PFSK-1 (cell line): ENCODE results near the gene UEVLD.
A peak's percentile ranks its signal among the peaks of the same experiment; 100 is the strongest.

Source experiments
- FOXP2 ChIP-seq: optimal IDR thresholded peaks from 2 replicates; pipeline ENCODE3; 2011; ENCODE audit warnings: borderline replicate concordance, control low read depth, inconsistent platforms; ENCODE audit not compliant: insufficient read depth; ENCODE audit errors: extremely low read length, extremely low read depth
- POLR2AphosphoS5 ChIP-seq: IDR thresholded peaks from 2 replicates; pipeline ENCODE4 v1.6.1; 2012; ENCODE audit warnings: low read depth, mild to moderate bottlenecking, control low read depth, low read length, moderate library complexity
- SIN3A ChIP-seq: IDR thresholded peaks from 2 replicates; pipeline ENCODE4 v1.6.1; 2012; ENCODE audit warnings: mild to moderate bottlenecking, low read length, moderate library complexity, borderline replicate concordance; ENCODE audit not compliant: insufficient read depth
- TAF1 ChIP-seq: IDR thresholded peaks from 2 replicates; pipeline ENCODE4 v1.6.1; 2012; ENCODE audit warnings: low read length, control low read depth, borderline replicate concordance; ENCODE audit not compliant: insufficient read depth
- TF ChIP-seq, protein P1 (sequence below), 2 experiments: IDR thresholded peaks; 2 replicates each; pipeline versions ENCODE4 v1.6.1 to v1.8.0; 2011 to 2012; ENCODE audit warnings: low read depth in 2 of 2, low read length in 2 of 2, control low read depth in 1 of 2, inconsistent platforms in 1 of 2, mild to moderate bottlenecking in 1 of 2, moderate library complexity in 1 of 2; ENCODE audit not compliant: insufficient read depth in 1 of 2

Gene UEVLD

GRCh38 chr11:18533365-18533764, 55.2 kb downstream of the UEVLD start:
- TF ChIP-seq POLR2AphosphoS5, result no peak
- TF ChIP-seq, protein P1, sequence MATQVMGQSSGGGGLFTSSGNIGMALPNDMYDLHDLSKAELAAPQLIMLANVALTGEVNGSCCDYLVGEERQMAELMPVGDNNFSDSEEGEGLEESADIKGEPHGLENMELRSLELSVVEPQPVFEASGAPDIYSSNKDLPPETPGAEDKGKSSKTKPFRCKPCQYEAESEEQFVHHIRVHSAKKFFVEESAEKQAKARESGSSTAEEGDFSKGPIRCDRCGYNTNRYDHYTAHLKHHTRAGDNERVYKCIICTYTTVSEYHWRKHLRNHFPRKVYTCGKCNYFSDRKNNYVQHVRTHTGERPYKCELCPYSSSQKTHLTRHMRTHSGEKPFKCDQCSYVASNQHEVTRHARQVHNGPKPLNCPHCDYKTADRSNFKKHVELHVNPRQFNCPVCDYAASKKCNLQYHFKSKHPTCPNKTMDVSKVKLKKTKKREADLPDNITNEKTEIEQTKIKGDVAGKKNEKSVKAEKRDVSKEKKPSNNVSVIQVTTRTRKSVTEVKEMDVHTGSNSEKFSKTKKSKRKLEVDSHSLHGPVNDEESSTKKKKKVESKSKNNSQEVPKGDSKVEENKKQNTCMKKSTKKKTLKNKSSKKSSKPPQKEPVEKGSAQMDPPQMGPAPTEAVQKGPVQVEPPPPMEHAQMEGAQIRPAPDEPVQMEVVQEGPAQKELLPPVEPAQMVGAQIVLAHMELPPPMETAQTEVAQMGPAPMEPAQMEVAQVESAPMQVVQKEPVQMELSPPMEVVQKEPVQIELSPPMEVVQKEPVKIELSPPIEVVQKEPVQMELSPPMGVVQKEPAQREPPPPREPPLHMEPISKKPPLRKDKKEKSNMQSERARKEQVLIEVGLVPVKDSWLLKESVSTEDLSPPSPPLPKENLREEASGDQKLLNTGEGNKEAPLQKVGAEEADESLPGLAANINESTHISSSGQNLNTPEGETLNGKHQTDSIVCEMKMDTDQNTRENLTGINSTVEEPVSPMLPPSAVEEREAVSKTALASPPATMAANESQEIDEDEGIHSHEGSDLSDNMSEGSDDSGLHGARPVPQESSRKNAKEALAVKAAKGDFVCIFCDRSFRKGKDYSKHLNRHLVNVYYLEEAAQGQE (IDR thresholded peaks at IDR 0.05; ENCODE audit: insufficient read depth in 1 of 2, low read depth in 2 of 2, low read length in 2 of 2), result no peak
- TF ChIP-seq TAF1, result no peak
- no peak for TF ChIP-seq SIN3A
- no peak for TF ChIP-seq FOXP2

- TF ChIP-seq, protein P1 (IDR thresholded peaks at IDR 0.05; ENCODE audit: insufficient read depth in 1 of 2, low read depth in 2 of 2, low read length in 2 of 2), result no peak
- TF ChIP-seq TAF1, result no peak
- TF ChIP-seq POLR2AphosphoS5, result no peak
- TF ChIP-seq SIN3A, result no peak
- TF ChIP-seq FOXP2, result no peak
These were observed 61.0 kb downstream of the UEVLD start for GRCh38 chr11:18527512-18527911.

- peak; percentile 72; the same call in 1 of the 2 replicates for TF ChIP-seq SIN3A
- peak; percentile 98 for TF ChIP-seq FOXP2
- peak; percentile 88 for TF ChIP-seq TAF1
- TF ChIP-seq POLR2AphosphoS5, result peak; percentile 97
- TF ChIP-seq, protein P1 (IDR thresholded peaks at IDR 0.05; ENCODE audit: insufficient read depth in 1 of 2, low read depth in 2 of 2, low read length in 2 of 2), result peak; percentile 5 to 69; a peak in 1 of 4 replicates
These were observed 61.8 kb downstream of the UEVLD start, which contains the start of gene TSG101 for GRCh38 chr11:18526521-18527296. TSS of gene TSG101 (minus strand) at chr11:18526942. CDS start at chr11:18526816, 126 bp downstream.

- TF ChIP-seq, protein P1 (IDR thresholded peaks at IDR 0.05; ENCODE audit: insufficient read depth in 1 of 2, low read depth in 2 of 2, low read length in 2 of 2), result no peak
- TF ChIP-seq POLR2AphosphoS5, result no peak
- no peak for TF ChIP-seq FOXP2
- TF ChIP-seq TAF1, result no peak
- no peak for TF ChIP-seq SIN3A
These were observed 62.4 kb downstream of the UEVLD start for GRCh38 chr11:18526130-18526520.
